IMR-90 (cell line): ENCODE measurements around the gene IFNW1. TPM values are rescaled to one million over a fixed set of nuclear protein-coding genes. Genes with fewer than 3 reads are reported as not detected.

Source experiments
- ATAC-seq: fragments of 200-7000 bp; cut with Tn5 transposase; 2 replicates; pipeline ENCODE4 v1.9.1; 2020; ENCODE audit warnings: low read depth, mild to moderate bottlenecking, moderate library complexity
- BruUV-seq: library from RNA; stranded (reverse); fragments of 400-500 nt; replicated peaks from 2 replicates; lab custom pipeline; 2021; lab: Mats Ljungman, UMichigan
- CTCF ChIA-PET: fragments of 300-600 bp; formaldehyde crosslinking; extraction: SDS; loops from one replicate; lab custom pipeline; 2021; ENCODE audit warnings: antibody characterized with exemption; lab: Yijun Ruan, JAX
- POLR2A ChIA-PET: fragments of 300-600 bp; sonication (Branson Sonifier 250); formaldehyde crosslinking; loops from one replicate; lab custom pipeline; 2022; ENCODE audit warnings: antibody characterized with exemption; ENCODE audit not compliant: unreplicated experiment; lab: Charles Lee
- DNase-seq: peaks from one replicate; pipeline ENCODE4 v3.0.0; 2013
- H2AFZ ChIP-seq: replicated peaks from 2 replicates; pipeline ENCODE3; 2013; ENCODE audit warnings: low read length, mild to moderate bottlenecking; ENCODE audit not compliant: poor library complexity
- H2AK5ac ChIP-seq: 2 replicates; pipeline ENCODE4 v1.6.1; 2013; ENCODE audit warnings: low read depth, low read length, inconsistent platforms
- H2AK9ac ChIP-seq: replicated peaks from 2 replicates; pipeline ENCODE3; 2013; ENCODE audit warnings: mild to moderate bottlenecking, low read depth, low read length, moderate library complexity; ENCODE audit not compliant: poor library complexity
- H2BK120ac ChIP-seq: 2 replicates; pipeline ENCODE4 v1.6.1; 2013; ENCODE audit warnings: low read depth, low read length, inconsistent platforms
- H2BK15ac ChIP-seq: 3 replicates; pipeline ENCODE4 v1.6.1; 2013; ENCODE audit warnings: low read depth, low read length, inconsistent platforms
- H2BK20ac ChIP-seq: 2 replicates; pipeline ENCODE4 v1.6.1; 2013; ENCODE audit warnings: low read depth, mild to moderate bottlenecking, inconsistent platforms, low read length, moderate library complexity
- H2BK5ac ChIP-seq: 2 replicates; pipeline ENCODE4 v1.6.1; 2013; ENCODE audit warnings: mild to moderate bottlenecking, low read depth, low read length, inconsistent platforms; ENCODE audit not compliant: poor library complexity, severe bottlenecking
- H3K14ac ChIP-seq: replicated peaks from 2 replicates; pipeline ENCODE4 v1.6.1; 2013; ENCODE audit warnings: low read depth, low read length, inconsistent platforms
- H3K18ac ChIP-seq: 2 replicates; pipeline ENCODE4 v1.6.1; 2013; ENCODE audit warnings: low read depth, low read length, control low read depth
- H3K23ac ChIP-seq: 2 replicates; pipeline ENCODE4 v1.6.1; 2013; ENCODE audit warnings: low read depth, low read length, inconsistent platforms
- H3K27ac ChIP-seq: 2 replicates; pipeline ENCODE4 v1.5.1; 2013; ENCODE audit warnings: mild to moderate bottlenecking, control low read depth, low read length; ENCODE audit not compliant: insufficient read depth
- H3K27me3 ChIP-seq: 2 replicates; pipeline ENCODE4 v1.6.1; 2013; ENCODE audit warnings: low read length; ENCODE audit not compliant: control insufficient read depth, insufficient read depth
- H3K36me3 ChIP-seq: 2 replicates; pipeline ENCODE4 v1.6.1; 2013; ENCODE audit warnings: low read length, mixed read lengths; ENCODE audit not compliant: control insufficient read depth, insufficient read depth
- H3K4ac ChIP-seq: 2 replicates; pipeline ENCODE4 v1.6.1; 2013; ENCODE audit warnings: low read depth, low read length, inconsistent platforms
- H3K4me1 ChIP-seq: 2 replicates; pipeline ENCODE4 v1.6.1; 2013; ENCODE audit warnings: low read length, mixed read lengths; ENCODE audit not compliant: control insufficient read depth, insufficient read depth
- H3K4me2 ChIP-seq: 2 replicates; pipeline ENCODE4 v1.6.1; 2013; ENCODE audit warnings: low read depth, mild to moderate bottlenecking, control low read depth, low read length, moderate library complexity
- H3K4me3 ChIP-seq: 2 replicates; pipeline ENCODE4 v1.5.1; 2013; ENCODE audit warnings: low read depth, mild to moderate bottlenecking, control low read depth, low read length, moderate library complexity; ENCODE audit not compliant: insufficient read depth
- H3K56ac ChIP-seq: 2 replicates; pipeline ENCODE4 v1.6.1; 2013; ENCODE audit warnings: low read length, inconsistent platforms; ENCODE audit not compliant: insufficient read depth; ENCODE audit errors: extremely low read depth
- H3K79me1 ChIP-seq, 2 experiments: 2 replicates each; pipeline ENCODE4 v1.6.1; 2013; ENCODE audit warnings: low read length in 2 of 2, inconsistent platforms in 1 of 2, low read depth in 1 of 2
- H3K9ac ChIP-seq: 2 replicates; pipeline ENCODE4 v1.6.1; 2013; ENCODE audit warnings: low read depth, low read length, control low read depth
- H3K9me1 ChIP-seq: 2 replicates; pipeline ENCODE4 v1.6.1; 2013; ENCODE audit warnings: low read length, inconsistent platforms; ENCODE audit not compliant: insufficient read depth
- H3K9me3 ChIP-seq: 2 replicates; pipeline ENCODE4 v1.6.1; 2013; ENCODE audit warnings: low read length; ENCODE audit not compliant: control insufficient read depth, insufficient read depth
- H4K20me1 ChIP-seq: 2 replicates; pipeline ENCODE4 v1.6.1; 2013; ENCODE audit warnings: low read length, inconsistent platforms; ENCODE audit not compliant: insufficient read depth
- H4K5ac ChIP-seq: 2 replicates; pipeline ENCODE4 v1.6.1; 2013; ENCODE audit warnings: mild to moderate bottlenecking, low read depth, low read length, control low read depth
- H4K8ac ChIP-seq, 2 experiments: 2 replicates each; pipeline ENCODE4 v1.6.1; 2013; ENCODE audit warnings: low read depth in 2 of 2, low read length in 2 of 2, control low read depth in 1 of 2, inconsistent platforms in 1 of 2
- H4K91ac ChIP-seq: 2 replicates; pipeline ENCODE4 v1.6.1; 2013; ENCODE audit warnings: low read depth, low read length, inconsistent platforms; ENCODE audit not compliant: insufficient read depth
- CHD1 ChIP-seq: IDR thresholded peaks from 2 replicates; pipeline ENCODE4 v1.6.1; 2012; ENCODE audit warnings: low read depth, low read length, improper control_type of control experiment
- ELK1 ChIP-seq: fragments of 150-350 bp; IDR thresholded peaks from 2 replicates; pipeline ENCODE4 v1.6.1; 2016; ENCODE audit warnings: low read depth, mild to moderate bottlenecking, low read length, moderate library complexity, borderline replicate concordance
- FOS ChIP-seq: fragments of 150-350 bp; IDR thresholded peaks from 2 replicates; pipeline ENCODE4 v1.6.1; 2016; ENCODE audit warnings: low read depth, low read length
- MAFK ChIP-seq: IDR thresholded peaks from 2 replicates; pipeline ENCODE4 v1.6.1; 2012; ENCODE audit warnings: low read depth, low read length, improper control_type of control experiment
- MAZ ChIP-seq: IDR thresholded peaks from 2 replicates; pipeline ENCODE4 v1.6.1; 2012; ENCODE audit warnings: low read depth, mild to moderate bottlenecking, low read length, improper control_type of control experiment, moderate library complexity, borderline replicate concordance
- POLR2A ChIP-seq: IDR thresholded peaks from 2 replicates; pipeline ENCODE4 v1.6.1; 2012; ENCODE audit warnings: mild to moderate bottlenecking, low read depth, low read length
- RCOR1 ChIP-seq: IDR thresholded peaks from 2 replicates; pipeline ENCODE4 v1.6.1; 2012; ENCODE audit warnings: mild to moderate bottlenecking, low read length, improper control_type of control experiment; ENCODE audit not compliant: insufficient replicate concordance
- RFX5 ChIP-seq: IDR thresholded peaks from 2 replicates; pipeline ENCODE4 v1.8.0; 2012; ENCODE audit warnings: low read depth, mild to moderate bottlenecking, low read length, moderate library complexity
- SMC3 ChIP-seq: fragments of 150-350 bp; IDR thresholded peaks from 2 replicates; pipeline ENCODE4 v1.6.1; 2016; ENCODE audit warnings: low read depth, mild to moderate bottlenecking, antibody characterized with exemption, low read length, moderate library complexity
- WGBS, 2 experiments: methylation state at CpG; one replicate each; pipeline versions ENCODE4 v1.1.5 to v1.1.7; 2013; ENCODE audit warnings: missing lambda C conversion rate in 2 of 2; ENCODE audit not compliant: insufficient read length in 1 of 2; ENCODE audit errors: extremely low coverage in 2 of 2; 5-methylcytosine and 5-hydroxymethylcytosine counted together
- dilution Hi-C: fragments of 300-500 bp; cut with HindIII; formaldehyde crosslinking; loops from one replicate; pipeline ENCODE4 v1.14.3; 2018; ENCODE audit warnings: low sequenced_read_pairs; ENCODE audit not compliant: unreplicated experiment
- in situ Hi-C: fragments of 300-500 bp; cut with MboI; formaldehyde crosslinking; loops from 3 replicates; pipeline ENCODE4 v1.14.3; 2019; ENCODE audit warnings: low sequenced_read_pairs, inconsistent platforms, mixed read lengths
- intact Hi-C: fragments of 100-400 bp; cut with micrococcal nuclease; formaldehyde crosslinking; loops from 2 replicates; pipeline ENCODE4 v1.10.0; 2022
- polyA plus RNA-seq, 3 experiments: library from polyadenylated mRNA; depleted of rRNA; stranded (reverse); fragments of >200 nt; gene quantifications; 2 replicates each; pipeline ENCODE4 v1.2.3, GENCODE V29; 2012; ENCODE audit warnings: low replicate concordance in 1 of 3
- total RNA-seq: library from RNA; depleted of rRNA; stranded (reverse); fragments of >200 nt; gene quantifications from 2 replicates; pipeline ENCODE4 v1.2.3, GENCODE V29; 2012

Gene IFNW1
- total and polyA plus RNA-seq, 2 of the 4 experiments (the other 2 are of a cell fraction) = not detected

DNA sequence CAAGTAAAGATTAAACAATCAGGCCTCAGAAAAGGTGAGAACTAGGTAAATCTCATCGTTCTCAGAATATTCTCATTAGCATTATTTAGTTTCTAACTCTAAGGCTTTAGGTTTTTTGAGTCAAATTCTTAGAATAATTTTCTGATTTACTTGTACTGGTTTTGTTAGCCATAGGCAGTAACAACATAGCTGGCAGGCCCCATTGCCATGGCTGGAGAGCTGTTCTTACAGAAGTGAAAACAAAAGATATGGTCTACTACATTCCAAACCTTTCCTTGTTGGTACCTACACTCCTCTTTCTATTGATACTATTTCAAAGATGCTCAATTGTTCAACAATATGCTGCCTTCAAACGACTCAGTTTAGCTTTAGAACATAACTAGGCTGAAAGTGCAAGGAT is 27.3 kb downstream of the IFNW1 start:
- Histone ChIP-seq H3K4ac (no peak overlapping the region), H2BK20ac (no peak overlapping the region), H4K8ac (no peak overlapping the region), H4K20me1 (no peaks in the 10 kb centered on the region), H3K4me3 (no peak overlapping the region), H2BK120ac (no peak overlapping the region), H4K91ac (no peak overlapping the region), H3K27me3 (peaks cover under 1% of the 10 kb centered on the region), H3K27ac (no peak overlapping the region), H3K14ac (no peak overlapping the region), H3K9me3 (no peaks in the 10 kb centered on the region), H3K4me1 (no peaks in the 10 kb centered on the region), H3K56ac (no peak overlapping the region), H2AK9ac (no peak overlapping the region), H2AK5ac (no peak overlapping the region), H3K23ac (no peak overlapping the region), H3K9me1 (no peaks in the 10 kb centered on the region), H2AFZ (no peak overlapping the region), H2BK15ac (no peak overlapping the region), H3K4me2 (no peak overlapping the region), H3K9ac (no peak overlapping the region), H3K36me3 (no peaks in the 10 kb centered on the region), H3K18ac (no peak overlapping the region), H4K5ac (no peak overlapping the region), H2BK5ac (no peak overlapping the region), H3K79me1 (no peaks in the 10 kb centered on the region)
- in situ Hi-C loops (loop anchor here (10.0 to 25.0 kb wide), 3 partner anchors 760 to 1190 kb away; no protein-coding TSS in a partner anchor), dilution Hi-C loops (no loop called here), intact Hi-C loops (loop anchor here (5.0 kb wide), 1 partner anchor 432 kb away; the partner anchor contains the start of gene FOCAD)
- POLR2A ChIA-PET = no interaction called here
- TF ChIP-seq MAFK (no peak), MAZ (no peak), RFX5 (no peak), SMC3 (no peak), FOS (no peak), ELK1 (no peak), RCOR1 (no peak), CHD1 (no peak), POLR2A (no peak)
- BruUV-seq = no TSS peak
- no peak for ATAC-seq
- WGBS, 2 experiments = no CpG with 5 or more reads among the region's 2 CpGs
- DNase-seq = no peak
- CTCF ChIA-PET = interaction anchor here (0.6 kb wide), 1 partner anchor 756 kb away, joined by 3 read pairs; no protein-coding TSS in a partner anchor
